EH (cell line): ENCODE measurements around the gene TRIM9.
A peak's percentile ranks its signal among the peaks of the same experiment; 100 is the strongest.

Experiments
- DNase-seq: peaks from one replicate; pipeline ENCODE4 v3.0.0-alpha.2; 2015; ENCODE audit warnings: low read depth

TRIM9 gene

GRCh38 chr14:51094901-51095853 lies at the start of gene TRIM9:
Gene TRIM9 (minus strand): TSS chr14:51095105. CDS start chr14:51094939, 166 bp downstream.
- DNase-seq = peak; percentile 94

DNA sequence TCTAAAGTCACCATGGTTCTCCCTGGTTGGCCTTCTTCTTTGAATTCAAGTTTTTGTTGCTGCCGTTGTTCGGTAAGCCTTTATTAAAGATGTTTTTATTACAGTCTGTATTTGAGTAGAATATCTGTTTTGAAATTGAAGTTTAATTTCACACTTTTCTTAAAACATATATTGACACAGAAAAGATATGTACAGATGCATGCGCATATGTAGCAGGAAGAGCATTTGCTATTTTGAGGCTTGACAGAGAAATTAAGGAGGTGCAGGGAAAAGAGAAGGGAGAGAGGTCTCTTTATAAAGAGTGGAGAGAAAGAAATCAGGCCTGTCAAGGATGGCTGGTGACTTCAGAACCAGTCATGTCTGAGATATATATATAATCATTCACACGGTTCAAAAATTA lies 46.0 kb upstream of the TRIM9 start:
- no peak for DNase-seq

DNA sequence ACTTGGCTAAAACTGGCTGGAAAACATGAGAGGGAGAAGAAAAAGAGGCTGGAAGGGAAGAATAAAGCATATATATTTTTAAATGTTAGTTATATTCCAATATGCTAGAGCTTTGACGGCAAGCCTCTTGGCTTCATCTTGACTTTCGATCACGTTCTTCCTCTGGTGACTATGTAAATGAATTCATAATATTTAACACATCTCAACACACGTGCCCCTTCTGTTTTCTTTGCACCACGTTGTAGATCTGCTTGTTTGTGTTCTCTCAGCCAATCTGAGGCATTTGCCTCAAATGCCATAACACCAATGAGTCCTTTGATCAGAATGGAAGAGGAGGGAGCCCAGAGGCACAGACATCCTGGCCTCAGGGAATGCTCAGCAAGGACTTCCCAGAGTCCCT lies 45.4 kb upstream of the TRIM9 start:
- no peak for DNase-seq

DNA sequence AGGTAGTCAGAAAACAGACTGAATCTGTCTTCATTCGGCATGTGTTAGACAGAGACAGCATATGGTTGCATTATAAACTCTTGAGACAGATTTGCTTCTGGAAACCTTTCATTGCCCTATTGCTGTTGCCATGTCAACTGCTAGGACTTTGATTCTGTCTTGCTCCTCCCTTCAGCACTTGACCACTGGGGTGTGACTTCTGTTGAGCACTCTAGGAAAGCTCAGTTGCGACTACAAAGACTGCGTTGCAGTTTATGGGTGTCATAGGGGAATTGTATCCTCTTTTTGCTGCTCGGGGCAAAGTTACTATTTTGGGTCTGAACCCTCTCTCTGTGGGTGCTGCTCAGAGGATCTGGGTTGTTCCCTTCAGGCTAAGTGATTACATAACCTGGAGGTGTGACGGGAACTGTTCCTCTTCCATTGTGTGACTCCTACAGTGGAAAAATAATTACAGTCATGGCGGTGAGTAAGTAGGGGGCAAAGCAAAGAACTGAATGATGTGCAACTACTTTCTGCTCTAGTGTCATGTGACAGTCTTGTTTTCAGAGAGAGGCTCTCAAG lies 44.3 kb upstream of the TRIM9 start:
- DNase-seq = no peak

DNA sequence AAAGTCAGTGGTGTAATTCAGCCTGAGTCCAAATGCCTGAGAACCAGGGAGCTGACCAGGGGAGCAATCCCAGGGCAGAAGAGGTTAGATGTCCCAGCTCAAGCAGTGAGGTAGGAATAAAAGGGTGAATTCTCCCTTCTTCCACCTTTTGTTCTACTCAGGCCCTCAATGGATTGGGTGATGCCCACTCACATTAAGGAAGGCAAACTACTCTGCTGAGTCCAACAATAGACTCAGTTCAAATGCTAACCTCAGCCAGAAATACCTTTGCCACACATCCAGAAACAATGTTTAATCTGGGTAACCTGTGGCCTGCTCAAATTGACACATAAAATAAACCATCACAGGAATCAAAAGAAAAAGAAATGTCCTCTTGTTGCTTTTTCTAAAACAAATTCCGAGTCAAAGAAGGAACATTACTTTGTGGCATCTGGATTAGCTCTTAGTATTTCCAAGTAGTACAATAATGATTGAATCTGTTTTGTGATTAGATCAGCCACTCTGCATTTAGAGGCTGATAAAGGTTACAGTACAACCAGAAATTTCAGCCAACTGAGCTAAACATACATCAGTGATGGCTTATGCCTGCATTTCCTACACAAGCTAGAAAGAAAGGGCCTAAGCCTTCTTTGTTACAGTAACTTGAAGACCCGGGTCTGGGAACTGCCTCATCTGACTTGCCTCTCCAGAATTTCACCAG lies 43.6 kb upstream of the TRIM9 start:
- no peak for DNase-seq

GRCh38 chr14:51131516-51131915 lies 36.6 kb upstream of the TRIM9 start:
- DNase-seq = no peak

GRCh38 chr14:51129130-51129529 lies 34.2 kb upstream of the TRIM9 start:
- DNase-seq = no peak

DNA sequence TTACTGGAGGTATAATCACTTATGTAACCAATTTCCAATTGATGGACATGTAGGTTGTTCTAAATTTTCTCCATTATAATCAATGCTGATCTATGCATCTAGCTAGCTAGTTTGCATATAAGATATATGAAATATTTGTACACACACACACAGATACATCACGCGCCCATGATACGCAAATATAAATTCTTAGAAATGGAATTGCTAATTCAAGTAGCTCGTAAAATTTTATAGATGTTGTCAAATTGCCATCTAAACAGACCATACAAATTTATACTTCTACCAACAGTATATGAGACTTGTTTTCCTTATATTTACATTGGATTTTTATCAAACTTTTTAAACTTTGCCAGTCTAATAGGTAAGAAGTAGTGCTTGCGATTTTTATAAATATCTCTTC lies 29.1 kb upstream of the TRIM9 start:
- no peak for DNase-seq

- peak; percentile 18 for DNase-seq
These were observed 26.2 kb upstream of the TRIM9 start for GRCh38 chr14:51121096-51121495.

- no peak for DNase-seq
These were observed 24.6 kb upstream of the TRIM9 start for GRCh38 chr14:51119411-51120051.

DNA sequence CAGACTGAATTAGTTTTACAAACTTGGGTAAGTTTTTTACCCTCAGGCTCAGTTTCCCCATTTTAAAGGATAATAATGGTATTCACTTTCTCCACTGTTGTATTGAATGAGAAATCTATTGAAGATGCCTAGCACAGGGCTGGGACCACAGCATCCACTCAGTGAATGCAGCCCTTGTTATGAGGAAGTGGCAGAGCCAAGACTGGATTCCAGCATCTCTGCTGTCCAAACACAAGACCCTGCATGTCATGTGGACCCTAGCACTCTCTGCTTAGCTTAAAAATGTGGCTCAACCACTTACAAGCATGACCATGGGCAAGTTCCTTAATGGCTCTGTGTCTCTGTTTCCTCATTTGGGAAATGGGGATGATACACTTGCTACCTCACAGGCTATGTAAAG lies 24.1 kb upstream of the TRIM9 start:
- no peak for DNase-seq

DNA sequence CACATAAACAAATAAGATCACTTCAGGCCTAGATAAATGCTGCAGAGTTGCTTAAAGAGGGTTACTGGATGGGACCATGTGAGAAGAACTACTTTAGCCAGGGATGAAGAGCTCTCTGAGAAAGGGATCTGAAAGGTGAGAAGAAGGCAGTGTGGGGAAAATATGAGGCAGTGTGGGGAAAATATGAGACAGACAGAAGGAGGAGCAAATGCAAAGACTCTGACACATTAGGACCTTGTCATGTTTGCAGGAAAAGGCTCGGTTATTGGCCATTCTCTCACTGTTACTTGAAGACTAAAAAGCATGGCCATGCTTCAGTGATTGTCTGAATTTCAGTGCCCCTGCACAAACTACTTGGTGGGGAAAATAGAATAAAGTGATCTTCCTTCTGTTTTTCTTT lies 22.7 kb upstream of the TRIM9 start:
- no peak for DNase-seq

DNA sequence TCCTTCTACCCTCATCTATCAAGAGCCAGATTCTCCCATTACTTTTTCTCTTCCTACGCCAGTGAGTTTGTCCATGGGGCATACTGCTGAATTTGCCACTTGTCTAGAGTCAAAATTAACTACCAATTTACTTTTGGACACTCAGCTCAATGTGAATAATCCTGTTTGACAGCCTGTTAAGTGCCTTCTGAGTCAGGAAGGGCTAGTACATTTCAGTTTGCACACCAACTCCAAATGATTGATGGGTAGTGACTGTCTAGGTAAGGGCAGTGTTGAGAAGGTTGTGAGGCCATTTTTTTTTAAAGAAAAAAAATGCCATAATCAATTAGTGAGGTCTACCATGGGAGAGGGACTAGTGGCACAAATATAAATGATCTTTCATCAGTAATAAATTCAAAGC lies 21.8 kb upstream of the TRIM9 start:
- DNase-seq = no peak

GRCh38 chr14:51109651-51110050 lies 14.7 kb upstream of the TRIM9 start:
- no peak for DNase-seq

- no peak for DNase-seq
These were observed 12.9 kb upstream of the TRIM9 start for GRCh38 chr14:51107801-51108200.

DNA sequence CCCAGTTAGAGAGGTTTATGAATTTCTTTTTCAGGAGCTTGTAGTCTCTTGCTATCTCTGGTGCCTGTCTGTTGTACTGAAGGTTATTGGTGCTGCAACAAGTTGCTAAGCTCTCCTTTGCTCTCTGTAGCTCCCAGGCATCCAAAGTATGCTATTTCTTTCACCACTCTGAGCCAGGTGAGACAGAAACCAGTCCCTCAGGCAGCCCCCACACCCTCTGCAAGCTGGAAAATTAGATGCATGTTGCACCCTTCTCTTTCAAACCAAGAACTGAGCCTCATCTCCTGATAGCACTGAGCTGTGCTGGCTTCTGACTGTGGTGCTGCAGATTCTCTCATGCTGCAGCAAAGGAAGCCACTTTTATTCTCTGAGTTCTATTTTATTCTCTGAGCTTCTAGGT lies 9.6 kb upstream of the TRIM9 start:
- DNase-seq = no peak

DNA sequence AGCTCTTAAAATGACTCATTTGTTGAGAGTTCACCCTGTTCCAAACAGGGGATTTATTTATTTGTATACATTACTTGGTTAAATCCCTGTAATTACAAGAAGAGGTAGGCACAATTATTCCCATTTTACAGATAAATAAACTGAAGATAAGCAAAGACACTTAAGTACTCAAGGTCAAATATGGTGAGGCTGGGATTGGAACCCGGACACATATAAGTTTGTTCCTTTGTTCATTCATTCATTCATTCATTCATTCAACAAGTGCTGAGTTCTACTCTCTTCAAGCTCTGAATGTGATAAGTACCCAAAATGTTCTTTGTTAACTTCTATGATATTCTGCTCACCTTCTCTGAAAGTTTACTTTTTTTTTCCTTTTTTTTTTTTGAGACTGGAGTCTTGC lies 2.4 kb upstream of the TRIM9 start:
- no peak for DNase-seq

GRCh38 chr14:51096870-51097269 lies 2.0 kb upstream of the TRIM9 start:
- DNase-seq = no peak

DNA sequence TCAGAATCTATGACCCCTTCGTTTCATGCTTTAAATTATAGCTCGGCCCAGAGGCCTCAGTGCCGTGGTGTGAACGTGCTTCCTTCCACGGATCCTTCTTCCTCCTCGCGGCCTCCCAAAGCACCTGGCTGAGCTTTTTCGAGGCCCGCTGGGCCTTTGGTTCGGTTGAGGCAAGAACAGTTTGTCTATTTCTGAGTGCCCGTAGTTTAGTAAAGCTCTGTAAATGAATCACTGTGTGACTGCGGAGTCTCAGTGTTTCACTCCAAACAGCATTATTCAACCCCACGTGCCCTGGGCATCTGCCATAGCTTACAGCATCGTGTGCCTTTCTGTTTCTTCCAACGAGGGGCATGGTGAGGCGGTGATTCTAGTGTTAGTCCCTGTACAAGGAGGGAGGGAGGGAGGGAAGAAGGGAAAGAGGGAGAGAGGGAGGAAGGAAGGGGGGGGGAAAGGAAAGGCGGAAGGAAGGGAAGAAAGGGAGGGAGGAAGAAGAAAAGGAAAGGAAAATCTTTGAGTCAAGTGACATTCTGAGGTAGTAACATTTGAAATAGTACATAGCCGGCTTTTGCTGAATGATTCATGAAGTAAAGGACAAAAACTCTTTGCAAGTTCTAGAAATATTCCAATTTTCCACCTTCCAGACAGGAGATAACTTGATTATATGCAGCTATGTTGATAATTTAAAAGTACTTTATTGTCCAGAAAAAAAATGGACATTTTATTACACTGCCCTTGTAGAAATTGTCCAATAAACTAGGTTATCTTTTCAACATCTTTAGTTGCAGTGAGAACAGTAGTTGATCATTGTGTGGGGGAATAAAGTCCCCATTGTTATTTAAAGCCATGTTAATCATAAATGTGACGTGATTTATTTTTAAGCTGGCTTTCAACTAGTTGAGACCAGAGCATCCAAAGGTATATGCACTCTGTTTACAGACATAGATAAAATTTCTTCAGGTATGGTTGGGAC lies 1.2 kb upstream of the TRIM9 start:
- peak; percentile 29 for DNase-seq

- no peak for DNase-seq
These were observed 553 bp downstream of the TRIM9 start for GRCh38 chr14:51094282-51094821.
